HL-60 (cell line): ENCODE data around the gene DEF6.
"Not testable (repeated sequence)": the region's sequence is repeated elsewhere in the genome, so short reads cannot be mapped to it uniquely, and the experiment has no call there.

Experiments used
- DNase-seq, 2 experiments: peaks; one replicate each; pipeline ENCODE4 v3.0.0-alpha.2; 2010 to 2020; ENCODE audit warnings: low read depth in 1 of 2, low spot score in 1 of 2
- H3K27ac ChIP-seq: fragments of 250-450 bp; sonication (Bioruptor Pico); replicated peaks from 2 replicates; pipeline ENCODE4 v1.5.1; 2020; ENCODE audit warnings: mild to moderate bottlenecking, moderate library complexity
- H3K27me3 ChIP-seq: fragments of 250-450 bp; sonication (Bioruptor Pico); 2 replicates; pipeline ENCODE4 v1.5.1; 2021; ENCODE audit warnings: mild to moderate bottlenecking, moderate library complexity; ENCODE audit not compliant: insufficient read depth, poor library complexity, severe bottlenecking
- H3K4me3 ChIP-seq: replicated peaks from 2 replicates; pipeline ENCODE4 v1.5.1; 2011; ENCODE audit warnings: mild to moderate bottlenecking, control low read depth, low read length; ENCODE audit not compliant: insufficient read depth
- CTCF ChIP-seq: IDR thresholded peaks from one replicate; pipeline ENCODE4 v1.5.1; 2011; ENCODE audit warnings: low read length, control low read depth, inconsistent platforms; ENCODE audit not compliant: insufficient read depth
- GABPA ChIP-seq: IDR thresholded peaks from 2 replicates; pipeline ENCODE4 v1.6.1; 2012; ENCODE audit warnings: low read depth
- POLR2AphosphoS5 ChIP-seq: IDR thresholded peaks from 2 replicates; pipeline ENCODE4 v1.6.1; 2012; ENCODE audit warnings: low read depth
- REST ChIP-seq: IDR thresholded peaks from 2 replicates; pipeline ENCODE4 v1.6.1; 2012; ENCODE audit warnings: low read depth; ENCODE audit not compliant: insufficient replicate concordance
- SPI1 ChIP-seq: IDR thresholded peaks from 2 replicates; pipeline ENCODE4 v1.6.1; 2012; ENCODE audit warnings: low read depth, mild to moderate bottlenecking, borderline replicate concordance

DEF6 gene

GRCh38 chr6:35328108-35328723 is 30.6 kb downstream of the DEF6 start:
- no peak overlapping the region for H3K4me3 ChIP-seq
- no peak overlapping the region for H3K27ac ChIP-seq
- TF ChIP-seq GABPA (no peak), REST (no peak), SPI1 (no peak), POLR2AphosphoS5 (no peak), CTCF (no peak)
- H3K27me3 ChIP-seq: no peaks in the 10 kb centered on the region
- no peak for DNase-seq

GRCh38 chr6:35328965-35329364 is 31.3 kb downstream of the DEF6 start:
- H3K27ac ChIP-seq, H3K4me3 ChIP-seq, H3K27me3 ChIP-seq, DNase-seq: not testable (repeated sequence)

- no peak for DNase-seq
- H3K27ac ChIP-seq: no peak overlapping the region
- TF ChIP-seq REST (no peak), SPI1 (no peak), CTCF (no peak), GABPA (no peak), POLR2AphosphoS5 (no peak)
- H3K4me3 ChIP-seq: no peak overlapping the region
- H3K27me3 ChIP-seq: no peaks in the 10 kb centered on the region
Measured at GRCh38 chr6:35330541-35331119, 33.0 kb downstream of the DEF6 start.

GRCh38 chr6:35332074-35332887 is 34.7 kb downstream of the DEF6 start:
- DNase-seq, H3K27me3 ChIP-seq, H3K27ac ChIP-seq, H3K4me3 ChIP-seq: not testable (repeated sequence)
